SK-N-SH (cell line): ENCODE measurements around the gene HEPHL1. TPM values are rescaled to one million over a fixed set of nuclear protein-coding genes. Genes with fewer than 3 reads are reported as not detected.

Experiments
- CTCF ChIA-PET: fragments of 300-600, 350-600 bp; formaldehyde crosslinking; extraction: SDS; loops from one replicate; lab custom pipeline; 2021; lab: Yijun Ruan, JAX
- POLR2A ChIA-PET: fragments of 350-600 bp; sonication (Branson Sonifier 250); formaldehyde crosslinking; extraction: SDS; loops from one replicate; lab custom pipeline; 2020; ENCODE audit warnings: antibody characterized with exemption, inconsistent platforms; lab: Yijun Ruan, JAX
- DNase-seq: peaks from one replicate; pipeline ENCODE4 v3.0.0; 2012
- H2AFZ ChIP-seq: fragments of 200-600 bp; sonication (generic); 2 replicates; pipeline ENCODE4 v1.8.1; 2016; ENCODE audit warnings: antibody characterized with exemption, mild to moderate bottlenecking, low read depth
- H3F3A ChIP-seq: fragments of 200-600 bp; sonication (generic); replicated peaks from 2 replicates; pipeline ENCODE3; 2016; ENCODE audit warnings: antibody characterized with exemption, mild to moderate bottlenecking; ENCODE audit not compliant: insufficient read depth
- H3K27ac ChIP-seq, 2 experiments: fragments of 200-500 bp in 1 of 2; fragments of 200-600 bp in 1 of 2; sonication (Bioruptor generic) in 1 of 2; sonication (generic), shearing (Covaris generic) in 1 of 2; 2 replicates each; pipeline versions ENCODE4 v1.5.1 to v1.6.1; 2014 to 2016; ENCODE audit warnings: low read depth in 2 of 2, inconsistent platforms in 1 of 2, low read length in 1 of 2, mild to moderate bottlenecking in 1 of 2, mixed read lengths in 1 of 2
- H3K27me3 ChIP-seq: fragments of 200-600 bp; sonication (generic), shearing (Covaris generic); 2 replicates; pipeline ENCODE4 v1.6.1; 2016; ENCODE audit warnings: mixed run types; ENCODE audit not compliant: insufficient read depth
- H3K36me3 ChIP-seq, 2 experiments: fragments of 200-500 bp in 1 of 2; fragments of 200-600 bp in 1 of 2; sonication (Bioruptor generic) in 1 of 2; sonication (generic) in 1 of 2; replicated peaks in 1 of 2; 2 replicates each; pipeline versions ENCODE3 to v1.5.1; 2014 to 2016; ENCODE audit warnings: low read length in 1 of 2, mild to moderate bottlenecking in 1 of 2; ENCODE audit not compliant: insufficient read depth in 2 of 2, control insufficient read depth in 1 of 2
- H3K4me1 ChIP-seq, 2 experiments: fragments of 200-500 bp in 1 of 2; fragments of 200-600 bp in 1 of 2; sonication (Bioruptor generic) in 1 of 2; sonication (generic), shearing (Covaris generic) in 1 of 2; 2 replicates each; pipeline versions ENCODE4 v1.5.1 to v1.6.1; 2014 to 2016; ENCODE audit warnings: low read depth in 1 of 2, low read length in 1 of 2, mixed run types in 1 of 2; ENCODE audit not compliant: insufficient read depth in 2 of 2, control insufficient read depth in 1 of 2
- H3K4me2 ChIP-seq: fragments of 200-600 bp; sonication (generic), shearing (Covaris generic); 2 replicates; pipeline ENCODE4 v1.6.1; 2017; ENCODE audit warnings: mixed run types
- H3K4me3 ChIP-seq, 2 experiments: fragments of 200-500 bp in 1 of 2; fragments of 200-600 bp in 1 of 2; sonication (Bioruptor generic) in 1 of 2; sonication (generic), shearing (Covaris generic) in 1 of 2; 2 replicates each; pipeline versions ENCODE4 v1.5.1 to v1.8.1; 2014 to 2016; ENCODE audit warnings: low read depth in 2 of 2, inconsistent platforms in 1 of 2, low read length in 1 of 2, mild to moderate bottlenecking in 1 of 2, mixed read lengths in 1 of 2, moderate library complexity in 1 of 2
- H3K79me2 ChIP-seq: fragments of 200-600 bp; sonication (generic); 2 replicates; pipeline ENCODE4 v1.8.1; 2017; ENCODE audit warnings: mild to moderate bottlenecking; ENCODE audit not compliant: insufficient read depth
- H3K9ac ChIP-seq: fragments of 200-600 bp; sonication (generic); 2 replicates; pipeline ENCODE4 v1.6.1; 2017; ENCODE audit warnings: mixed run types
- H3K9me2 ChIP-seq: fragments of 200-600 bp; sonication (generic); 2 replicates; pipeline ENCODE4 v1.6.1; 2017; ENCODE audit warnings: mixed run types
- H3K9me3 ChIP-seq: fragments of 200-600 bp; sonication (generic); 2 replicates; pipeline ENCODE4 v1.6.1; 2017; ENCODE audit warnings: mixed run types, mild to moderate bottlenecking, moderate library complexity
- H4K20me1 ChIP-seq: fragments of 200-600 bp; sonication (generic); 2 replicates; pipeline ENCODE4 v1.6.1; 2017; ENCODE audit warnings: mild to moderate bottlenecking, mixed run types; ENCODE audit not compliant: insufficient read depth
- CHD2 ChIP-seq: fragments of 150-350 bp; IDR thresholded peaks from 2 replicates; pipeline ENCODE4 v1.6.1; 2018; ENCODE audit warnings: low read length; ENCODE audit not compliant: partially characterized antibody
- CTCF ChIP-seq: fragments of 200-600 bp; sonication (generic); IDR thresholded peaks from 2 replicates; pipeline ENCODE4 v1.6.1; 2017; ENCODE audit warnings: antibody characterized with exemption, mild to moderate bottlenecking, moderate library complexity
- ELF1 ChIP-seq: IDR thresholded peaks from 2 replicates; pipeline ENCODE4 v1.4.0; 2012
- GABPA ChIP-seq: IDR thresholded peaks from 2 replicates; pipeline ENCODE4 v1.4.0; 2012; ENCODE audit warnings: low read depth, mild to moderate bottlenecking
- GATA2 ChIP-seq: sonication (generic); formaldehyde crosslinking; IDR thresholded peaks from 2 replicates; pipeline ENCODE4 v1.5.0; 2020; ENCODE audit warnings: mild to moderate bottlenecking, missing genetic modification reagents
- IRF3 ChIP-seq: fragments of 150-350 bp; IDR thresholded peaks from 2 replicates; pipeline ENCODE4 v1.6.1; 2016; ENCODE audit warnings: mild to moderate bottlenecking, low read depth, low read length
- JUND ChIP-seq: IDR thresholded peaks from 2 replicates; pipeline ENCODE4 v1.4.0; 2012
- MAX ChIP-seq: IDR thresholded peaks from 2 replicates; pipeline ENCODE4 v1.4.0; 2012; ENCODE audit warnings: low read depth
- MEF2A ChIP-seq: IDR thresholded peaks from 2 replicates; pipeline ENCODE4 v1.4.0; 2012; ENCODE audit warnings: low read depth, borderline replicate concordance
- MXI1 ChIP-seq: IDR thresholded peaks from 2 replicates; pipeline ENCODE4 v1.6.1; 2012; ENCODE audit warnings: mild to moderate bottlenecking, low read depth, low read length, improper control_type of control experiment
- NFIC ChIP-seq: IDR thresholded peaks from 2 replicates; pipeline ENCODE4 v1.4.0; 2012; ENCODE audit warnings: borderline replicate concordance
- NRF1 ChIP-seq: IDR thresholded peaks from 2 replicates; pipeline ENCODE4 v1.6.1; 2012; ENCODE audit warnings: low read depth, mild to moderate bottlenecking, low read length
- POLR2AphosphoS5 ChIP-seq: IDR thresholded peaks from 2 replicates; pipeline ENCODE4 v1.6.1; 2012; ENCODE audit warnings: low read depth, low read length
- RAD21 ChIP-seq: IDR thresholded peaks from 2 replicates; pipeline ENCODE4 v1.6.1; 2012; ENCODE audit warnings: mild to moderate bottlenecking, low read length
- RCOR1 ChIP-seq: fragments of 150-350 bp; IDR thresholded peaks from 2 replicates; pipeline ENCODE4 v1.6.1; 2017; ENCODE audit warnings: antibody characterized with exemption, low read length
- REST ChIP-seq: IDR thresholded peaks from 2 replicates; pipeline ENCODE4 v1.6.1; 2012; ENCODE audit warnings: mild to moderate bottlenecking, low read depth, low read length, moderate library complexity
- RFX5 ChIP-seq: IDR thresholded peaks from 2 replicates; pipeline ENCODE4 v1.6.1; 2012; ENCODE audit warnings: mild to moderate bottlenecking, improper control_type of control experiment, low read length
- SIN3A ChIP-seq: IDR thresholded peaks from 2 replicates; pipeline ENCODE4 v1.6.1; 2012; ENCODE audit warnings: low read depth, mild to moderate bottlenecking, low read length, moderate library complexity, borderline replicate concordance
- SMC3 ChIP-seq: IDR thresholded peaks from 2 replicates; pipeline ENCODE4 v1.6.1; 2012; ENCODE audit warnings: low read depth, low read length, improper control_type of control experiment
- TCF12 ChIP-seq: IDR thresholded peaks from 2 replicates; pipeline ENCODE4 v1.4.0; 2012
- TEAD4 ChIP-seq: IDR thresholded peaks from 2 replicates; pipeline ENCODE4 v1.4.0; 2012; ENCODE audit warnings: mild to moderate bottlenecking, borderline replicate concordance; ENCODE audit not compliant: insufficient read depth
- USF1 ChIP-seq: IDR thresholded peaks from 2 replicates; pipeline ENCODE4 v1.4.0; 2012; ENCODE audit warnings: low read depth, borderline replicate concordance
- WGBS: methylation state at CpG from one replicate; pipeline ENCODE4 v1.1.6; 2017; ENCODE audit warnings: low lambda C conversion rate; 5-methylcytosine and 5-hydroxymethylcytosine counted together
- polyA plus RNA-seq, 3 experiments: library from polyadenylated mRNA; depleted of rRNA; stranded (reverse); fragments of >200 nt; gene quantifications; 2 replicates each; pipeline ENCODE4 v1.2.3, GENCODE V29; 2012

Gene HEPHL1
- polyA plus RNA-seq, 1 of the 3 experiments (the other 2 are of a cell fraction): not detected

- Histone ChIP-seq H3K9me2 (no peaks in the 10 kb centered on the region), H3K4me1 (no peaks in the 10 kb centered on the region), H3K9ac (no peak overlapping the region), H3K79me2 (no peaks in the 10 kb centered on the region), H3K4me3 (no peak overlapping the region), H2AFZ (no peak overlapping the region), H3K27me3 (no peaks in the 10 kb centered on the region), H3K27ac (no peak overlapping the region), H3K4me2 (no peak overlapping the region), H4K20me1 (no peaks in the 10 kb centered on the region), H3F3A (no peaks in the 10 kb centered on the region), H3K9me3 (no peaks in the 10 kb centered on the region), H3K36me3 (no peaks in the 10 kb centered on the region)
- 0% methylated on average over 4 of the region's 4 CpGs for WGBS
- TF ChIP-seq TEAD4 (no peak), CHD2 (no peak), NRF1 (no peak), RAD21 (no peak), MXI1 (no peak), ELF1 (no peak), SIN3A (no peak)
- DNase-seq: no peak
- POLR2A ChIA-PET: no interaction called here
- CTCF ChIA-PET: no interaction called here
These were observed 10.5 kb downstream of the HEPHL1 start for GRCh38 chr11:94031625-94032024.

- no peaks in the 10 kb centered on the region for H3K27me3 ChIP-seq
- H3K4me2 ChIP-seq: no peak overlapping the region
- H3K9ac ChIP-seq: no peak overlapping the region
- no peak overlapping the region for H3K27ac ChIP-seq
- no peaks in the 10 kb centered on the region for H3K9me3 ChIP-seq
- no peak overlapping the region for H3K4me3 ChIP-seq
- no peak for DNase-seq
- H3K36me3 ChIP-seq: no peaks in the 10 kb centered on the region
- H4K20me1 ChIP-seq: no peaks in the 10 kb centered on the region
- no peak for TF ChIP-seq GATA2 (CRISPR knock-in tag)
- TF ChIP-seq NFIC: no peak
- TF ChIP-seq GABPA: no peak
- no peak for TF ChIP-seq RFX5
- TF ChIP-seq JUND: no peak
- no peak for TF ChIP-seq IRF3
- TF ChIP-seq CTCF: no peak
- no peak for TF ChIP-seq MAX
- TF ChIP-seq SIN3A: no peak
- TF ChIP-seq MEF2A: no peak
- no peak for TF ChIP-seq USF1
- TF ChIP-seq REST: no peak
- TF ChIP-seq SMC3: no peak
- TF ChIP-seq RCOR1: no peak
- TF ChIP-seq TCF12: no peak
- TF ChIP-seq POLR2AphosphoS5: no peak
- H3F3A ChIP-seq: no peaks in the 10 kb centered on the region
- no peaks in the 10 kb centered on the region for H3K9me2 ChIP-seq
- ChIA-PET CTCF (no interaction called here), POLR2A (no interaction called here)
- no peaks in the 10 kb centered on the region for H3K4me1 ChIP-seq
- no peaks in the 10 kb centered on the region for H3K79me2 ChIP-seq
- WGBS: 15% methylated on average over 5 of the region's 5 CpGs
- no peak overlapping the region for H2AFZ ChIP-seq
These were observed 10.9 kb downstream of the HEPHL1 start for GRCh38 chr11:94032066-94032465.
